ENCODE data around the gene MYO1F. TPM values are rescaled to one million over a fixed set of nuclear protein-coding genes. Genes with fewer than 3 reads are reported as not detected.

Gene MYO1F
- total RNA-seq, 1 donor from 2014 or later, result 0.10 TPM

- peak overlapping the region; percentile 79 for H3K27ac Mint-ChIP-seq (ENCODE audit: unreplicated experiment)
- peaks cover 13% of the 10 kb centered on the region for H3K36me3 Mint-ChIP-seq (ENCODE audit: unreplicated experiment)
- TF ChIP-seq CTCF (IDR thresholded peaks at IDR 0.05; ENCODE audit: partially characterized antibody, unreplicated experiment), result no peak
- H3K27me3 Mint-ChIP-seq (ENCODE audit: unreplicated experiment), result peaks cover 22% of the 10 kb centered on the region
- peak; percentile 98 for DNase-seq
- H3K4me3 Mint-ChIP-seq (ENCODE audit: unreplicated experiment), result peak overlapping the region; percentile 96
- H3K9me3 Mint-ChIP-seq (ENCODE audit: unreplicated experiment), result peaks cover 8% of the 10 kb centered on the region
- no peaks in the 10 kb centered on the region for H3K4me1 Mint-ChIP-seq (ENCODE audit: low read depth, unreplicated experiment)
Observed at GRCh38 chr19:8526345-8527091, 50.7 kb downstream of the MYO1F start.

- Mint-ChIP-seq H3K27ac (ENCODE audit: unreplicated experiment) (no peak overlapping the region), H3K36me3 (ENCODE audit: unreplicated experiment) (peaks cover 13% of the 10 kb centered on the region), H3K4me1 (ENCODE audit: low read depth, unreplicated experiment) (no peaks in the 10 kb centered on the region), H3K27me3 (ENCODE audit: unreplicated experiment) (peaks cover 27% of the 10 kb centered on the region), H3K9me3 (ENCODE audit: unreplicated experiment) (peaks cover 8% of the 10 kb centered on the region), H3K4me3 (ENCODE audit: unreplicated experiment) (no peak overlapping the region)
- peak; percentile 52 for TF ChIP-seq CTCF (IDR thresholded peaks at IDR 0.05; ENCODE audit: partially characterized antibody, unreplicated experiment)
- DNase-seq, result no peak
Observed at GRCh38 chr19:8525401-8525684, 51.9 kb downstream of the MYO1F start.

- no peak for TF ChIP-seq CTCF (IDR thresholded peaks at IDR 0.05; ENCODE audit: partially characterized antibody, unreplicated experiment)
- Mint-ChIP-seq H3K4me1 (ENCODE audit: low read depth, unreplicated experiment) (no peaks in the 10 kb centered on the region), H3K9me3 (ENCODE audit: unreplicated experiment) (peaks cover 5% of the 10 kb centered on the region), H3K4me3 (ENCODE audit: unreplicated experiment) (no peak overlapping the region), H3K27me3 (ENCODE audit: unreplicated experiment) (peaks cover 13% of the 10 kb centered on the region), H3K36me3 (ENCODE audit: unreplicated experiment) (no peaks in the 10 kb centered on the region), H3K27ac (ENCODE audit: unreplicated experiment) (no peak overlapping the region)
- no peak for DNase-seq
Observed at GRCh38 chr19:8519388-8519787, 57.9 kb downstream of the MYO1F start.

GRCh38 chr19:8518536-8518935 lies 58.7 kb downstream of the MYO1F start:
- Mint-ChIP-seq H3K27ac (ENCODE audit: unreplicated experiment) (no peak overlapping the region), H3K4me1 (ENCODE audit: low read depth, unreplicated experiment) (no peaks in the 10 kb centered on the region), H3K27me3 (ENCODE audit: unreplicated experiment) (peaks cover 14% of the 10 kb centered on the region), H3K36me3 (ENCODE audit: unreplicated experiment) (no peaks in the 10 kb centered on the region), H3K9me3 (ENCODE audit: unreplicated experiment) (peaks cover 6% of the 10 kb centered on the region), H3K4me3 (ENCODE audit: unreplicated experiment) (no peak overlapping the region)
- DNase-seq, result no peak
- no peak for TF ChIP-seq CTCF (IDR thresholded peaks at IDR 0.05; ENCODE audit: partially characterized antibody, unreplicated experiment)

GRCh38 chr19:8517551-8518442 lies 59.4 kb downstream of the MYO1F start:
- no peak for TF ChIP-seq CTCF (IDR thresholded peaks at IDR 0.05; ENCODE audit: partially characterized antibody, unreplicated experiment)
- DNase-seq, result no peak
- Mint-ChIP-seq H3K27me3 (ENCODE audit: unreplicated experiment) (peaks cover 16% of the 10 kb centered on the region), H3K4me1 (ENCODE audit: low read depth, unreplicated experiment) (no peaks in the 10 kb centered on the region), H3K9me3 (ENCODE audit: unreplicated experiment) (peaks cover 6% of the 10 kb centered on the region), H3K4me3 (ENCODE audit: unreplicated experiment) (no peak overlapping the region), H3K36me3 (ENCODE audit: unreplicated experiment) (no peaks in the 10 kb centered on the region), H3K27ac (ENCODE audit: unreplicated experiment) (no peak overlapping the region)
